ENCODE data around the gene CREBBP.
"Not testable (repeated sequence)": the region's sequence is repeated elsewhere in the genome, so short reads cannot be mapped to it uniquely, and the experiment has no call there.

CREBBP gene

GRCh38 chr16:3880623-3881498 lies at the start of gene CREBBP:
TSS of gene CREBBP (minus strand) at chr16:3880713. CDS start at chr16:3879916, 797 bp downstream.
- DNase-seq, result peak; percentile 79

- not testable (repeated sequence) for DNase-seq
These were observed 46.6 kb upstream of the CREBBP start for GRCh38 chr16:3927147-3927546.

GRCh38 chr16:3924763-3925162 lies 44.2 kb upstream of the CREBBP start:
- DNase-seq, result no peak

GRCh38 chr16:3922241-3922640 lies 41.7 kb upstream of the CREBBP start:
- no peak for DNase-seq

- no peak for DNase-seq
These were observed 39.7 kb upstream of the CREBBP start for GRCh38 chr16:3920206-3920605.

GRCh38 chr16:3919413-3919812 lies 38.9 kb upstream of the CREBBP start:
- DNase-seq, result no peak

GRCh38 chr16:3915426-3916260 lies 35.1 kb upstream of the CREBBP start:
- DNase-seq, result no peak

- DNase-seq, result no peak
These were observed 32.4 kb upstream of the CREBBP start for GRCh38 chr16:3912897-3913296.

- DNase-seq, result no peak
These were observed 31.9 kb upstream of the CREBBP start for GRCh38 chr16:3912373-3912772.

GRCh38 chr16:3911741-3912140 lies 31.2 kb upstream of the CREBBP start:
- not testable (repeated sequence) for DNase-seq

- no peak for DNase-seq
These were observed 29.5 kb upstream of the CREBBP start for GRCh38 chr16:3909791-3910583.

- no peak for DNase-seq
These were observed 28.5 kb upstream of the CREBBP start for GRCh38 chr16:3908951-3909437.

- DNase-seq, result no peak
These were observed 27.1 kb upstream of the CREBBP start for GRCh38 chr16:3907586-3907985.

GRCh38 chr16:3906363-3906762 lies 25.9 kb upstream of the CREBBP start:
- DNase-seq, result no peak

GRCh38 chr16:3904875-3905274 lies 24.4 kb upstream of the CREBBP start:
- no peak for DNase-seq

GRCh38 chr16:3890091-3890490 lies 9.6 kb upstream of the CREBBP start:
- no peak for DNase-seq

GRCh38 chr16:3889059-3889458 lies 8.5 kb upstream of the CREBBP start:
- peak; percentile 63 for DNase-seq

GRCh38 chr16:3885999-3886398 lies 5.5 kb upstream of the CREBBP start:
- not testable (repeated sequence) for DNase-seq

- DNase-seq, result no peak
These were observed 3.9 kb upstream of the CREBBP start for GRCh38 chr16:3884398-3884797.

- no peak for DNase-seq
These were observed 2.0 kb upstream of the CREBBP start for GRCh38 chr16:3882531-3882930.

GRCh38 chr16:3881499-3881990 lies 1.0 kb upstream of the CREBBP start:
- no peak for DNase-seq

GRCh38 chr16:3879887-3880564 lies 487 bp downstream of the CREBBP start:
- DNase-seq, result no peak
